OCI-LY1 (cell line): ENCODE measurements around the gene ADGRV1.

Source experiments
- CTCF ChIP-seq: fragments of 200-600 bp; sonication (generic), shearing (Covaris generic); IDR thresholded peaks from 2 replicates; pipeline ENCODE4 v1.5.1; 2017; ENCODE audit warnings: mild to moderate bottlenecking, antibody characterized with exemption, low read length, moderate library complexity, mixed read lengths
- EZH2 ChIP-seq: fragments of 200-600 bp; sonication (generic), shearing (Covaris generic); IDR thresholded peaks from 2 replicates; pipeline ENCODE4 v1.8.0; 2017; ENCODE audit warnings: borderline replicate concordance, mixed run types, mild to moderate bottlenecking, antibody characterized with exemption, low read length, moderate library complexity, mixed read lengths

GRCh38 chr5:90981177-90981576 is 422.6 kb downstream of the ADGRV1 start:
- TF ChIP-seq CTCF = no peak
- TF ChIP-seq EZH2 = no peak
